Astrocyte of the spinal cord (primary cell): Measurements from ENCODE around the gene PTPRZ1.
A peak's percentile ranks its signal among the peaks of the same experiment; 100 is the strongest.

Experiments used
- DNase-seq: peaks from one replicate; pipeline ENCODE4 v3.0.0; 2011; ENCODE audit warnings: low read depth, low spot score
- H3K4me3 ChIP-seq: 2 replicates; pipeline ENCODE4 v1.5.1; 2011; ENCODE audit warnings: low read depth, mild to moderate bottlenecking, low read length, moderate library complexity
- CTCF ChIP-seq: IDR thresholded peaks from 2 replicates; pipeline ENCODE4 v1.5.1; 2012; ENCODE audit warnings: low read depth, mild to moderate bottlenecking, low read length, inconsistent platforms
- in situ Hi-C: cut with HindIII; loops from 2 replicates; pipeline ENCODE4 v1.10.0; 2017; ENCODE audit warnings: low sequenced_read_pairs

The PTPRZ1 gene

GRCh38 chr7:121872831-121873288 lies at the start of gene PTPRZ1:
Gene PTPRZ1, plus strand, starts transcription at chr7:121873161. Its CDS starts 339 bp downstream, at chr7:121873500.
- DNase-seq = peak; percentile 16
- peak within 1 kb of the TSS; percentile 64 for H3K4me3 ChIP-seq
- in situ Hi-C loops = no loop called here
- no peak for TF ChIP-seq CTCF

- no peak overlapping the region for H3K4me3 ChIP-seq
- TF ChIP-seq CTCF = no peak
- in situ Hi-C loops = no loop called here
- no peak for DNase-seq
These were observed 48.7 kb upstream of the PTPRZ1 start for GRCh38 chr7:121824276-121824675.

- no peak overlapping the region for H3K4me3 ChIP-seq
- no peak for TF ChIP-seq CTCF
- in situ Hi-C loops = no loop called here
- DNase-seq = peak; percentile 33
These were observed 41.6 kb upstream of the PTPRZ1 start for GRCh38 chr7:121831351-121831750.

- TF ChIP-seq CTCF = no peak
- H3K4me3 ChIP-seq = no peak overlapping the region
- peak; percentile 5 for DNase-seq
- in situ Hi-C loops = no loop called here
These were observed 41.2 kb upstream of the PTPRZ1 start for GRCh38 chr7:121831801-121832200.

GRCh38 chr7:121832347-121832746 lies 40.6 kb upstream of the PTPRZ1 start:
- in situ Hi-C loops = no loop called here
- TF ChIP-seq CTCF = no peak
- peak; percentile 4 for DNase-seq
- no peak overlapping the region for H3K4me3 ChIP-seq

- no peak for TF ChIP-seq CTCF
- in situ Hi-C loops = no loop called here
- DNase-seq = no peak
These were observed 39.0 kb upstream of the PTPRZ1 start for GRCh38 chr7:121833991-121834390.

GRCh38 chr7:121837462-121837861 lies 35.5 kb upstream of the PTPRZ1 start:
- in situ Hi-C loops = no loop called here
- no peak overlapping the region for H3K4me3 ChIP-seq
- no peak for DNase-seq
- no peak for TF ChIP-seq CTCF

More at GRCh38 chr7:121833991-121834390, 39.0 kb upstream of the PTPRZ1 start:
- no peak overlapping the region for H3K4me3 ChIP-seq
